ENCODE measurements around the gene BHMT2. TPM values are rescaled to one million over a fixed set of nuclear protein-coding genes. Genes with fewer than 3 reads are reported as not detected.
A peak's percentile ranks its signal among the peaks of the same experiment; 100 is the strongest.

Gene BHMT2
- total RNA-seq, 1 experiment from 2014 or later: not detected

DNA sequence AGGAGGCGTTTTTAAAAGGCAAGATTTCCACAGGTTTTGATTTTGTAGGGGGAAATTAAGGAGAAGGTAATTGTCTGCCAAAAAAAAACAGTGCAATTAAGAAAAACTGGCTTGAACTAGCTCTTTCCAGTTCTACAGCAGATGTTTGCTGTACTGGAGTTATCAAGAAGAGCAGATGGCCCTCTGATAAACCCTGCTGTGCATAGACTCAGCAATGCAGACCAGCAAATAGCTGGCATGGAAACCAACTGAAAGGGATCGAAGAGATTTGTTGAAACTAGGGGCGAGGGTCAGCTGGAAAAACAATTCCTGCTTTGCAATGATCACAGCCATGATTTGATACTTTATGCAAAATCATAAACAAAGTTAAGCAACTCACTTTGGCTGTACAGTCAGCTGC is 24.2 kb downstream of the BHMT2 start:
- H3K9me3 ChIP-seq (ENCODE audit: low read length): no peaks in the 10 kb centered on the region
- H2AFZ ChIP-seq (ENCODE audit: low read length): no peak overlapping the region
- no peaks in the 10 kb centered on the region for H3K36me3 ChIP-seq (ENCODE audit: insufficient read depth, low read length)
- no peaks in the 10 kb centered on the region for H3K27me3 ChIP-seq (ENCODE audit: low read length)
- no peaks in the 10 kb centered on the region for H3K9me2 ChIP-seq (replicated peaks; ENCODE audit: insufficient read depth, low read length)
- H3K4me2 ChIP-seq (ENCODE audit: low read depth, low read length, poor library complexity, severe bottlenecking): no peak overlapping the region
- DNase-seq: no peak
- H3K4me3 ChIP-seq (ENCODE audit: low read length): no peak overlapping the region
- no peaks in the 10 kb centered on the region for H3K79me2 ChIP-seq (ENCODE audit: low read length)
- H3K4me1 ChIP-seq (ENCODE audit: low read length): no peaks in the 10 kb centered on the region
- no peak overlapping the region for H3K27ac ChIP-seq (ENCODE audit: low read length)
- H3K9ac ChIP-seq (ENCODE audit: low read length): no peak overlapping the region
- H4K20me1 ChIP-seq (ENCODE audit: insufficient read depth, low read depth, low read length): no peaks in the 10 kb centered on the region

DNA sequence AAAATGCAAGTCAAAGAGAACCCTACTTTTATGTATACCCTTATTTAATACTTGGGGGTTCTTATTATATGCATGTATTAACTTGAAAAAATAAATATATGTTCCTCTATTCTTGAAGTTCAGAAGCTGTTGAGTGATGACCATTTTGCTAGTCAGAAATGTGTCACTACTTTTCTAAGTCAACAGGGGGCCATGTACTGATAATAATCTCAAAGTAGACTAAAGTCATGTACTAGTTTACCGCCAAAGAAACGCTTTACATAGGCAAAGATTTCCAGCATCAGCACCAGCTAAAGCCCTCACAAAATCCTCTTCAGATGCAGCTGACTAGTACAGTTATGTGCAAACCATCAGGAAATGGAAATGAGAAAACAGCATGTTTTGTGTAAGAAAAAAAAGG is 36.3 kb downstream of the BHMT2 start:
- Histone ChIP-seq H4K20me1 (ENCODE audit: insufficient read depth, low read depth, low read length) (no peaks in the 10 kb centered on the region), H3K4me1 (ENCODE audit: low read length) (no peaks in the 10 kb centered on the region), H3K9me2 (replicated peaks; ENCODE audit: insufficient read depth, low read length) (no peaks in the 10 kb centered on the region), H3K4me2 (ENCODE audit: low read depth, low read length, poor library complexity, severe bottlenecking) (no peak overlapping the region), H3K79me2 (ENCODE audit: low read length) (no peaks in the 10 kb centered on the region), H3K27me3 (ENCODE audit: low read length) (no peaks in the 10 kb centered on the region), H3K9me3 (ENCODE audit: low read length) (no peaks in the 10 kb centered on the region), H3K9ac (ENCODE audit: low read length) (no peak overlapping the region), H3K4me3 (ENCODE audit: low read length) (no peak overlapping the region), H3K27ac (ENCODE audit: low read length) (no peak overlapping the region), H2AFZ (ENCODE audit: low read length) (no peak overlapping the region), H3K36me3 (ENCODE audit: insufficient read depth, low read length) (no peaks in the 10 kb centered on the region)
- DNase-seq: no peak

DNA sequence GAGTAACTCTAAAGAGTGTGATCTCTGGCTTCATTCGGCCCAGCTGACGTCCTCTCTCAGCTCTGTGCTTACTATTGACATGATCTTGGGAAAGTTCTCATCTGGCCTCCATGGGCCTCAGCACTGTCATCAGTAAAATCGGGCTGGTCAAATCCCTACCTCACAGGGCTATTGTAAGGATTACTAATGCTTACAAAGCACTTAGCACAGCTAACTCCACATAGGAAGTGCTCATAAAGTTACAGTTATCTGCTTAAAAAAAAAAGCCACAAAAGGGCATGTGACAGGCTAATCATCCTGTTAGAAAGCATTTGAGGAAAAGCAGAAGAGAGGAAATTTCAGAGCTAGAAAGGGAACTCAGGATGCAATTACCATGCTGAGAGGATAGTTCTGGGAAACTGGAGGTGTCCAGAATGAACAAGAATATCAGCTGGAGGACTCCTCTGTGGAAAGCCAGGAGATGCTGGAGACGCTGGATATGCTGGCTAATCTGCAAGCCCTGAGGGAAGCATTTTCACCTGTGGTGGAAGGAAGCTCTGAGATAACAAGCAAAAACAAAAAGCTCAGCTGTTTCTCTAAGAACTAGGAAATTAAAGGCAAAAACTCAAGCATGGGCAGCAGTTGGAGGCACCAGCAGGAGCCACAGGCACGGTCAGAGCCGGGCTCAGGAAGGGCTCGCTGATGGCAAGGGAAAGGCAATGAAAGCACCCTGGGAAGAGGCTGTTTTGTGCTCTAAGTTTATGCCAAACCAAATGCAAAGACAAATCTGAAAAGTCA is 37.6 kb downstream of the BHMT2 start:
- Histone ChIP-seq H3K9ac (ENCODE audit: low read length) (no peak overlapping the region), H3K27ac (ENCODE audit: low read length) (no peak overlapping the region), H3K4me1 (ENCODE audit: low read length) (no peaks in the 10 kb centered on the region), H3K36me3 (ENCODE audit: insufficient read depth, low read length) (no peaks in the 10 kb centered on the region), H3K27me3 (ENCODE audit: low read length) (no peaks in the 10 kb centered on the region), H3K4me3 (ENCODE audit: low read length) (no peak overlapping the region), H3K9me2 (replicated peaks; ENCODE audit: insufficient read depth, low read length) (no peaks in the 10 kb centered on the region), H2AFZ (ENCODE audit: low read length) (no peak overlapping the region), H3K79me2 (ENCODE audit: low read length) (no peaks in the 10 kb centered on the region), H3K4me2 (ENCODE audit: low read depth, low read length, poor library complexity, severe bottlenecking) (no peak overlapping the region), H3K9me3 (ENCODE audit: low read length) (no peaks in the 10 kb centered on the region), H4K20me1 (ENCODE audit: insufficient read depth, low read depth, low read length) (no peaks in the 10 kb centered on the region)
- DNase-seq: no peak

DNA sequence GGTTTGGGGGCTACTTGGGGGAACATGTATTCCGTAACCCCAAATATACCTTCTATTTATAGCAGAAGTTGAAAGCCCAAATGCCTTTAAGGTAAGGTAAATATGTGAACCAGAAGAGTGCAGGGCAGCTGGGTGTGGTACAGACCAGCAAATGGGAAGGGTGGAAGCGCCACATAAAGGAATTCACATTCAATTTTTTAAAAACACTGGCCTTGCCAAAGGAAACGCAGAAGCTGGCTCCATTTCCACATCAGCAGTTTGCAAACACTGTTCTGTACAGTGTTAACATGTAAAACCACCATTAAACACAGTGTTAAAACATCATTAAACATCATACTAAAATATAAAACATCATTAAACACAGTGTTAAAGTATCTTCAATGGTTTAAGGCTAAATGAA is 38.5 kb downstream of the BHMT2 start:
- Histone ChIP-seq H3K4me2 (ENCODE audit: low read depth, low read length, poor library complexity, severe bottlenecking) (no peak overlapping the region), H3K27me3 (ENCODE audit: low read length) (no peaks in the 10 kb centered on the region), H3K4me3 (ENCODE audit: low read length) (no peak overlapping the region), H3K79me2 (ENCODE audit: low read length) (no peaks in the 10 kb centered on the region), H3K36me3 (ENCODE audit: insufficient read depth, low read length) (no peaks in the 10 kb centered on the region), H3K27ac (ENCODE audit: low read length) (no peak overlapping the region), H3K9ac (ENCODE audit: low read length) (no peak overlapping the region), H3K4me1 (ENCODE audit: low read length) (no peaks in the 10 kb centered on the region), H2AFZ (ENCODE audit: low read length) (no peak overlapping the region), H3K9me2 (replicated peaks; ENCODE audit: insufficient read depth, low read length) (no peaks in the 10 kb centered on the region), H3K9me3 (ENCODE audit: low read length) (no peaks in the 10 kb centered on the region), H4K20me1 (ENCODE audit: insufficient read depth, low read depth, low read length) (no peaks in the 10 kb centered on the region)
- no peak for DNase-seq

DNA sequence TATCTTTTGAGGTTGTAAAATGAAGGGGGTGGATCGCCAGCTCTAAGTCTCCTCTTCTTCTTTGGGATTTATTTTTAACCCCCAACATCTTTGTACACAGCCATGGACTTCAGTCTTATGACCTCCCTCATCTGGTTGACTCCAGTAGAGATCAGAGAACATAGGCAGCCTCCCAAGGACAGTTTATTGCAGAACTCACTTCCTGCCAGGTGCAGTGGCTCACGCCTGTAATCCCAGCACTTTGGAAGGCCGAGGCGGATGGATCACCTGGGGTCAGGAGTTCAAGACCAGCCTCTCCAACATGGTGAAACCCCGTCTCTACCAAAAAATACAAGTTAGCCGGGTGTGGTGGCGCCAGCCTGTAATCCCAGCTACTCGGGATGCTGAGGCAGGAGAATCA is 39.2 kb downstream of the BHMT2 start:
- Histone ChIP-seq H3K27ac (ENCODE audit: low read length) (no peak overlapping the region), H3K4me2 (ENCODE audit: low read depth, low read length, poor library complexity, severe bottlenecking) (no peak overlapping the region), H3K4me3 (ENCODE audit: low read length) (no peak overlapping the region), H3K4me1 (ENCODE audit: low read length) (no peaks in the 10 kb centered on the region), H3K9me3 (ENCODE audit: low read length) (no peaks in the 10 kb centered on the region), H3K36me3 (ENCODE audit: insufficient read depth, low read length) (no peaks in the 10 kb centered on the region), H3K9me2 (replicated peaks; ENCODE audit: insufficient read depth, low read length) (no peaks in the 10 kb centered on the region), H3K27me3 (ENCODE audit: low read length) (no peaks in the 10 kb centered on the region), H3K9ac (ENCODE audit: low read length) (no peak overlapping the region), H3K79me2 (ENCODE audit: low read length) (no peaks in the 10 kb centered on the region), H4K20me1 (ENCODE audit: insufficient read depth, low read depth, low read length) (no peaks in the 10 kb centered on the region), H2AFZ (ENCODE audit: low read length) (no peak overlapping the region)
- no peak for DNase-seq

DNA sequence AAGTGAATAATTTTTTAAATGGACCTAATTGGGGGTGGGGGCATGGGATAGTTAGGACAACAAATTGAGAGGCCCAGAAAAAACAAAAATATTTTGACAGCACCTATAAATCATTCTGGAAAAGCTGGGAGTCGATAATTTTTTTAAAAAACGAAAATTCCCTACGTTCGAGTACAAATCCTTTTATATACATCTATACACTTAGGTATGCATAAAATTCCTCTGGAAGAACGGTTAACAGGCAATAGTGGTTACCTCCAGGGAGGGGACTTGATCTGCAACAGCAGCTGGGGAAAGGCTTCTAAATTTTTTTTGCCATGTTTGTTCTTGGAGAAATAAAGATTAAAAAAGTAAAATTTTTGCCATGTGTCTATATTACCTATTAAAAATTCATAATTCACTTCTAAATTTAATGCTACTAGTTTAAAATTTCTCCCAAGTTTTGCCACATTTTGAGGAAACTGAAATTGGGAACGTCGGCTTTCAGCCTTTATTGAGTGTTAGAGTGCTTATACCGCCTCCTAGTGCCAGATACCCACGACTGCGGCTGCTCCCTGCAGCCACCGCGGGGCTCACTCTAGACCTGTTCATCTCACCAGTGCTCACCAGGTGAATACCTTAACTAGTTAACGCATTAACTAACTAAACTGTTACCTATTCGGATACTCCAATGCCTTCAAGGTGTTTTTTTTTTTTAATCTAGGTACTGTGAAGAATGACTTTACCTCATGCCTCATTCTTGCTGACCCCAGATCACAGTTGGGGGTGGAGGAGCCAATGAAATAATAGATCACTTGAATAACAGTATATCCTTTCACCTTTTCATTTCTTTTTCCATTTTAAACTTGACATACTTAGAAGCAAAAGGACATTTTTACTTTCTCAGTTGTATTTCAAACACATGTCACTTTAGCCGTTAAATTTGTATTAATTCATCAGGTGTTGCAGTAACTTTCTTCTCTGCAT is 40.2 kb downstream of the BHMT2 start:
- H2AFZ ChIP-seq (ENCODE audit: low read length): no peak overlapping the region
- no peak overlapping the region for H3K27ac ChIP-seq (ENCODE audit: low read length)
- no peaks in the 10 kb centered on the region for H3K27me3 ChIP-seq (ENCODE audit: low read length)
- no peak overlapping the region for H3K9ac ChIP-seq (ENCODE audit: low read length)
- H3K4me3 ChIP-seq (ENCODE audit: low read length): no peak overlapping the region
- no peaks in the 10 kb centered on the region for H3K36me3 ChIP-seq (ENCODE audit: insufficient read depth, low read length)
- no peaks in the 10 kb centered on the region for H3K9me3 ChIP-seq (ENCODE audit: low read length)
- H3K9me2 ChIP-seq (replicated peaks; ENCODE audit: insufficient read depth, low read length): no peaks in the 10 kb centered on the region
- H3K4me2 ChIP-seq (ENCODE audit: low read depth, low read length, poor library complexity, severe bottlenecking): no peak overlapping the region
- no peaks in the 10 kb centered on the region for H3K4me1 ChIP-seq (ENCODE audit: low read length)
- DNase-seq: peak; percentile 64
- no peaks in the 10 kb centered on the region for H4K20me1 ChIP-seq (ENCODE audit: insufficient read depth, low read depth, low read length)
- H3K79me2 ChIP-seq (ENCODE audit: low read length): no peaks in the 10 kb centered on the region

DNA sequence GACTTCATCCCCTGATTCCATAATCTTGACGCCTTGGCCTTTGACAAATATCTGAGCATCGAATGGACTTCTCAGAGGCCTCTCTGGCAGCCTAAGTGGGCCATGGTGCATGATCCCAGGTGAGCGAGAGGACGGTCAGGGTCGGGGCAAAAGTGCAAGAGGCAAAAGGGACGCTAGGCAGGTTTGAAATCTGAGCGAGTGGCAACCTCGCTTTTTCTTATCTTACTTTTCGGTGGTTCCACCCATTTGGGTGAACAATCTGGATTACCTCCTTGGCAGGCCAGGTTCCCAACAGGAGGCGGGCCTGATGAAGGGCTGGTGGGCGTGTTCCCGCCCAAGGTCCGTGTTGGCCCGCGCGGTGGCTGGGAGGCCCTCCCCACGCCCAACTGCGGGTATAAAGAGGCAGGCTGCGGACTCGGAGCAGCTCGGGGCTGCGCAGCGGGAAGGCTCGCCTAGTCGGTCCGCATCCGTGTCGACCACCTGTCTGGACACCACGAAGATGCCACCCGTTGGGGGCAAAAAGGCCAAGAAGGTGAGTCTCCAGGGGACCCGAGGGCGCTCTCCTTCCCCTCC is 41.9 kb downstream of the BHMT2 start, which contains the start of gene BHMT:
TSS of gene BHMT (plus strand) at position 423 of the 573 bp plus-strand sequence. CDS start at position 500, 77 bp downstream.
- no peaks in the 10 kb centered on the region for H3K27me3 ChIP-seq (ENCODE audit: low read length)
- H3K4me1 ChIP-seq (ENCODE audit: low read length): no peaks in the 10 kb centered on the region
- no peaks in the 10 kb centered on the region for H3K9me3 ChIP-seq (ENCODE audit: low read length)
- H3K9me2 ChIP-seq (replicated peaks; ENCODE audit: insufficient read depth, low read length): no peaks in the 10 kb centered on the region
- H3K79me2 ChIP-seq (ENCODE audit: low read length): no peaks in the 10 kb centered on the region
- no peaks in the 10 kb centered on the region for H3K36me3 ChIP-seq (ENCODE audit: insufficient read depth, low read length)
- no peaks in the 10 kb centered on the region for H4K20me1 ChIP-seq (ENCODE audit: insufficient read depth, low read depth, low read length)
- no peak within 1 kb of the TSS for H2AFZ ChIP-seq (ENCODE audit: low read length)
- no peak for DNase-seq
- no peak within 1 kb of the TSS for H3K27ac ChIP-seq (ENCODE audit: low read length)
- no peak within 1 kb of the TSS for H3K9ac ChIP-seq (ENCODE audit: low read length)
- H3K4me2 ChIP-seq (ENCODE audit: low read depth, low read length, poor library complexity, severe bottlenecking): no peak within 1 kb of the TSS
- H3K4me3 ChIP-seq (ENCODE audit: low read length): no peak within 1 kb of the TSS

Measured in Karpas-422 (cell line).